ENCODE data around the gene TUBGCP2.
"Not testable (repeated sequence)": the region's sequence is repeated elsewhere in the genome, so short reads cannot be mapped to it uniquely, and the experiment has no call there.

TUBGCP2 gene

GRCh38 chr10:133242611-133243356 lies 65.9 kb downstream of the TUBGCP2 start:
- FAIRE-seq = no peak

GRCh38 chr10:133241501-133242205 lies 67.0 kb downstream of the TUBGCP2 start:
- FAIRE-seq = no peak

GRCh38 chr10:133239990-133240389 lies 68.7 kb downstream of the TUBGCP2 start:
- FAIRE-seq = no peak

GRCh38 chr10:133238466-133238804 lies 70.2 kb downstream of the TUBGCP2 start:
- no peak for FAIRE-seq

GRCh38 chr10:133237588-133238465 lies 70.8 kb downstream of the TUBGCP2 start, which contains the start of gene VENTX:
VENTX (plus strand) TSS chr10:133237855; CDS start chr10:133237915, 60 bp downstream.
- no peak for FAIRE-seq

- no peak for FAIRE-seq
These were observed 71.5 kb downstream of the TUBGCP2 start for GRCh38 chr10:133237241-133237587.

GRCh38 chr10:133236401-133237240 lies 72.1 kb downstream of the TUBGCP2 start:
- FAIRE-seq = no peak

GRCh38 chr10:133235932-133236331 lies 72.7 kb downstream of the TUBGCP2 start:
- no peak for FAIRE-seq

GRCh38 chr10:133235265-133235855 lies 73.3 kb downstream of the TUBGCP2 start:
- no peak for FAIRE-seq

GRCh38 chr10:133234796-133235195 lies 73.9 kb downstream of the TUBGCP2 start:
- not testable (repeated sequence) for FAIRE-seq

GRCh38 chr10:133231946-133232574 lies 76.6 kb downstream of the TUBGCP2 start:
- no peak for FAIRE-seq

GRCh38 chr10:133231244-133231945 lies 77.3 kb downstream of the TUBGCP2 start:
- FAIRE-seq = no peak

GRCh38 chr10:133230387-133231195 lies 78.1 kb downstream of the TUBGCP2 start:
- FAIRE-seq = no peak

- no peak for FAIRE-seq
These were observed 78.7 kb downstream of the TUBGCP2 start, which contains the start of gene UTF1 for GRCh38 chr10:133230044-133230361. UTF1 (plus strand) TSS chr10:133230217; CDS start chr10:133230289, 72 bp downstream.

- FAIRE-seq = no peak
These were observed 79.2 kb downstream of the TUBGCP2 start for GRCh38 chr10:133229265-133230043.

Measured in endometrium (tissue), 2 donors.